ENCODE measurements around the gene TNP2.
"Not testable (repeated sequence)": the region's sequence is repeated elsewhere in the genome, so short reads cannot be mapped to it uniquely, and the experiment has no call there.

The TNP2 gene

GRCh38 chr16:11307639-11308492, 38.7 kb upstream of the TNP2 start:
- no peak for DNase-seq
- TF ChIP-seq GATA1 (IDR thresholded peaks at IDR 0.05; ENCODE audit: low read depth, low read length) (no peak), POLR2A (IDR thresholded peaks at IDR 0.05; ENCODE audit: low read length) (no peak)

- TF ChIP-seq GATA1 (IDR thresholded peaks at IDR 0.05; ENCODE audit: low read depth, low read length) = no peak
- no peak for TF ChIP-seq POLR2A (IDR thresholded peaks at IDR 0.05; ENCODE audit: low read length)
- no peak for DNase-seq
Observed at GRCh38 chr16:11306997-11307638, 38.0 kb upstream of the TNP2 start.

- DNase-seq = no peak
- TF ChIP-seq GATA1 (IDR thresholded peaks at IDR 0.05; ENCODE audit: low read depth, low read length) = no peak
- no peak for TF ChIP-seq POLR2A (IDR thresholded peaks at IDR 0.05; ENCODE audit: low read length)
Observed at GRCh38 chr16:11306381-11306780, 37.3 kb upstream of the TNP2 start.

GRCh38 chr16:11303405-11304138, 34.4 kb upstream of the TNP2 start:
- TF ChIP-seq GATA1 (IDR thresholded peaks at IDR 0.05; ENCODE audit: low read depth, low read length) = no peak
- no peak for TF ChIP-seq POLR2A (IDR thresholded peaks at IDR 0.05; ENCODE audit: low read length)
- no peak for DNase-seq

GRCh38 chr16:11302977-11303376, 33.9 kb upstream of the TNP2 start:
- DNase-seq = no peak
- TF ChIP-seq POLR2A (IDR thresholded peaks at IDR 0.05; ENCODE audit: low read length) = no peak
- no peak for TF ChIP-seq GATA1 (IDR thresholded peaks at IDR 0.05; ENCODE audit: low read depth, low read length)

GRCh38 chr16:11301645-11302501, 32.7 kb upstream of the TNP2 start:
- no peak for DNase-seq
- TF ChIP-seq POLR2A (IDR thresholded peaks at IDR 0.05; ENCODE audit: low read length) (no peak), GATA1 (IDR thresholded peaks at IDR 0.05; ENCODE audit: low read depth, low read length) (no peak)

GRCh38 chr16:11300560-11300892, 31.4 kb upstream of the TNP2 start:
- no peak for TF ChIP-seq GATA1 (IDR thresholded peaks at IDR 0.05; ENCODE audit: low read depth, low read length)
- TF ChIP-seq POLR2A (IDR thresholded peaks at IDR 0.05; ENCODE audit: low read length) = no peak
- no peak for DNase-seq

GRCh38 chr16:11299865-11300559, 30.9 kb upstream of the TNP2 start:
- TF ChIP-seq POLR2A (IDR thresholded peaks at IDR 0.05; ENCODE audit: low read length) (no peak), GATA1 (IDR thresholded peaks at IDR 0.05; ENCODE audit: low read depth, low read length) (no peak)
- DNase-seq = no peak

- DNase-seq = not testable (repeated sequence)
Observed at GRCh38 chr16:11298950-11299547, 29.9 kb upstream of the TNP2 start.

- TF ChIP-seq GATA1 (IDR thresholded peaks at IDR 0.05; ENCODE audit: low read depth, low read length) = no peak
- no peak for TF ChIP-seq POLR2A (IDR thresholded peaks at IDR 0.05; ENCODE audit: low read length)
- no peak for DNase-seq
Observed at GRCh38 chr16:11298143-11298900, 29.2 kb upstream of the TNP2 start.

GRCh38 chr16:11297492-11298142, 28.5 kb upstream of the TNP2 start:
- peak; percentile 62 to 76 for DNase-seq
- no peak for TF ChIP-seq POLR2A (IDR thresholded peaks at IDR 0.05; ENCODE audit: low read length)
- TF ChIP-seq GATA1 (IDR thresholded peaks at IDR 0.05; ENCODE audit: low read depth, low read length) = no peak

Data from erythroblast (primary cell).